Stimulated activated CD4-positive, alpha-beta T cell treated with anti-CD3 and anti-CD28 coated beads, TNF-alpha, amount 100 ng/mL, for 24 hours (primary cell): Measurements from ENCODE around the gene MANBA.
"Not testable (repeated sequence)": the region's sequence is repeated elsewhere in the genome, so short reads cannot be mapped to it uniquely, and the experiment has no call there.

ENCODE experiments used
- DNase-seq, 3 experiments: peaks; one replicate each; pipeline ENCODE4 v3.0.0-alpha.2; 2020; ENCODE audit warnings: low read depth in 3 of 3

Gene MANBA

DNA sequence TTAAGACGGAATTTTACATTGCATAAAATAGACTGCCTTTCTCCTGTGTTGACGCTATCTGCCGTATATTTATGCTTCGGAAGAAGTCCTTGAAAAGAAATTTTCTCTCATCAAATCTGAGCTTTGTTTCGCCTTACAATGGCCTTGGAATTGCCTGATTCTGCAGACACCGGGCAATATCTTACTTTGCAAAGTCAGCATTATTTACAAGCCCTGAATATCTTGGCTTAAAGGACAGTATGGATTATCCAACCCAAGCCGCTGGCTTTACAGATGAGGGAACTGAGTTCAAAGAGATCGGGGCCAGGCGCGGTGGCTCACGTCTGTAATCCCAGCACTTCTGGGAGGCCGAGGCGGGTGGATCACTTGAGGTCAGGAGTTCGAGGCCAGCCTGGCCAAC is 1.1 kb upstream of the MANBA start:
- no peak for DNase-seq

GRCh38 chr4:102761296-102761701 is 531 bp upstream of the MANBA start:
- peak in 2 of 3 experiments; percentile 2 to 5 for DNase-seq

GRCh38 chr4:102759831-102760644 is 730 bp downstream of the MANBA start:
- DNase-seq: peak in 1 of 3 experiments; percentile 1

GRCh38 chr4:102758241-102759160 is 2.3 kb downstream of the MANBA start:
- no peak for DNase-seq

- DNase-seq: no peak
These were observed 3.1 kb downstream of the MANBA start for GRCh38 chr4:102757681-102758080.

- no peak for DNase-seq
These were observed 6.7 kb downstream of the MANBA start for GRCh38 chr4:102754044-102754443.

DNA sequence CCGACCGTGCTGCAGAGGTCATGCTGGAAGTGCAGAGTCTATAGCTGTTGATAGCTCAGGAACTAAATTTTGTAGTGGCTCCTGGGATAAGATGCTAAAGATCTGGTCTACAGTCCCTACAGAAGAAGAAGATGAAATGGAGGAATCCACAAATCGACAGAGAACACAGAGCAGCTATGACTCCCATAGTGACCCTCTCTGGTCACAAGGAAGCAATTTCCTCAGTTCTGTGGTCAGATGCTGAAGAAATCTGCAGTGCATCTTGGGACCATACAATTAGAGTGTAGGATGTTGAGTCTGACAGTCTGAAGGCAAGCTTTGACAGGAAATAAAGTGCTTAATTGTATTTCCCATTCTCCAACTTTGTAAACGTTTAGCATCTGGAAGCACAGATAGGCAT is 8.8 kb downstream of the MANBA start:
- DNase-seq: no peak

GRCh38 chr4:102743352-102743751 is 17.4 kb downstream of the MANBA start:
- not testable (repeated sequence) for DNase-seq

DNA sequence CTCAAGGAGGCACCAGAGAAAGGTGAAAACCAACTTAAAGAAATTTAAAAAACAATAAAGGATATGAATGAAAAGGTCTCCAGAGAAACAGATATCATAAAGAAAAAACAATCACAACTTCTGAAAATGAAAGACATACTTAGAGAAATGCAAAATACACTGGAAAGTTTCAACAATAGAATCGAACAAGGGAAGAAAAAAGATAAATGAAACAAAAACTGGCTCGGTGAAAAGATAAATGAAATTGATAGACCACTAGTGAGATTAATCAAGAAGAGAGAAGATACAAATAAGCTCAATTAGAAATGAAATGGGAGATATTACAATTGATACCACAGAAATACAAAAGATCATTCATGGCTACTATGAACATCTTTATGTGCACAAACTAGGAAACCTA is 22.0 kb downstream of the MANBA start:
- not testable (repeated sequence) for DNase-seq

DNA sequence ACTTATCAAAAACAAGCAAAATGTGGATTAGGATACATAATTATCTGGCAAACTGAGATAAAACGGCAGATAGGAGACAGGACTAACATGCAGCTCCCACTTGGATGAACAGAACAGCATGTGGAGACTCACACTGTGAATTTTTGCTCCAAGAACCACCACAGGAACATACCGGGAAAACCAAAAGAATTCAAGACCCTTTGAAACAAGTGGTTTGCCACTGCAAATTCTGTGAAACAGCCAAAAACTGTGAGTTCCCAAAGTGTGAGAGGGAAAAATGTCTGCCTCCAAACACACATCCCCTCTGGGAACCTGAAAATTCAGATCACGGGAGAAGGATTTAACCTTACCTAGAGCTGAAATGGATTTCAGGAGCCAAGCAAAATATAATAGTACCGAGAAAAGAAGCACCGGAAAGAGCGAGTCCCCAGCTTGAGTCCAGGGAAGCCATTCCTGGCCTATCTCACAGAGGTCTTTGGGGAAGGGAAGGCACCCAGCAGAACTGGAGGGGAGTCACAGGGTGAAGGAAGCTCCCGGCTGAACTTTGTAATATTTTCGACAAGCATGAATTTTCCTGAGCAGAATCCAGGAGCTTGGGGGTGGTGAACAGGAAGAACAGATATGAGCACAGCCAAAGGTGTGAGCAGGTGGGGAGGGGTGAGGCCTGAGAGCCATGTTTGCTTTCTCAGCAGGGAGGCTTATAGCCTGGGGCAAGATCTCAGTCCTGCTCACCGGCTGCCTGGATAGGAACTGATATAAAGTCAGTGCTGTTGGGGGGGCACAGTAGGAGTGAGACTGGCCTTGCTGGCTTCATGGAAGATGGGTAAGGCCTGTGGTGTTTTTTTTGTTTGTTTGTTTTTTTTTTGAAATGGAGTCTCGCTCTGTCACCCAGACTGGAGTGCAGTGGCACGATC is 23.9 kb downstream of the MANBA start:
- no peak for DNase-seq

DNA sequence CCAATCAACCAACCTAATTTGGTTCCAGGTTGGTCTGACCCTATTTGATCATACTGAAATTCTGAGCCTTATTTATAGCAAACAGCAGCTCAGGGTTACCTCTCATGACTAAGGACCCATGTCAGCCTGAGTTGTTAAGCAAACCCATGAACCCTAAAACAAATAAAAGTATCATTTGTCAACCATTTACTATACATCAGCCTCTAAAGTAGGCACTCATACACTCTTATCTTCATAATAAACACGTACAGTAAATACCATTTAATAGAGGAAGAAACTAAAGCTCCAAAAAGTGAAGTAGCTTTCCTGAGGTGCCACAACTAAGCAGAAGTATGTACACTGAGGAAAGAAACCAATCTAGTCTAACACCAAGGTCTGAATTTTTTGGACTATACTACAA is 25.2 kb downstream of the MANBA start:
- DNase-seq: no peak

GRCh38 chr4:102734591-102735385 is 26.0 kb downstream of the MANBA start:
- no peak for DNase-seq

DNA sequence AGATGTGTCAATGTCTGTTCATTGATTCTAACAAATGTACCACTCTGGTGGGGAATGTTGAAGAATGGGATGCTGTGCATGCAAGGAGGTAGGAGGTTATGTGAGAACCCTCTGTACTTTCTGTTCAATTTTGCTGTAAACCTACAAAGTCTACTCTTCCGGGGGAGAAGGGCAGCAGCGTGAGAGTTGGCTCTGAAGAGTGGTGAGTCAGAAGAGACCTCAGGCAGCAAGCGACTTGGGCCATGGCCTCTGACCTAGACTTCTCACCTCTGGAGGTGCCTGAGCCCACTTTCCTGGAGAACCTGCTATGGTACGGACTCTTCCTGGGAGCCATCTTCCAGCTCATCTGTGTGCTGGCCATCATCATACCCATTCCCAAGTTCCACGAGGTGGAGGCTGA is 26.7 kb downstream of the MANBA start:
- DNase-seq: no peak

DNA sequence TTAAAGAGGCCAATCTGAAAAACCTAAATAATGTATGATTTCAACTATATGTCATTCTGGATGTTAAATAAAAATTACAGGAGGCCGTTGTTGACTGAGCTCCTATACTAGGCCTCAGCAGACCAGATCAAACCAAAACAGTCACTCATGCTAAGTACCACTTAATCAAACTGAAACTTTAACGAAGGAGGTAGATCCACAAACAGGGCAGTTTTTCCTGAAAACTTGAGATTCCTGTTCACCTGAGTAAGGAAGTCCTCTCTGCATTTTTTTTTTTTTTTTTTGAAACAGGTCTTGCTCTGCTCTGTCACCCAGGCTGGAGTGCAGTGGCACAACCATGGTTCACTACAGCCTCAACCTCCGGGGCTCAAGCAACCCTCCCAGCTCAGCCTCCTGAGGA is 27.7 kb downstream of the MANBA start:
- DNase-seq: no peak

GRCh38 chr4:102732678-102733077 is 28.1 kb downstream of the MANBA start:
- DNase-seq: no peak

- DNase-seq: no peak
These were observed 29.7 kb downstream of the MANBA start for GRCh38 chr4:102730968-102731533.

DNA sequence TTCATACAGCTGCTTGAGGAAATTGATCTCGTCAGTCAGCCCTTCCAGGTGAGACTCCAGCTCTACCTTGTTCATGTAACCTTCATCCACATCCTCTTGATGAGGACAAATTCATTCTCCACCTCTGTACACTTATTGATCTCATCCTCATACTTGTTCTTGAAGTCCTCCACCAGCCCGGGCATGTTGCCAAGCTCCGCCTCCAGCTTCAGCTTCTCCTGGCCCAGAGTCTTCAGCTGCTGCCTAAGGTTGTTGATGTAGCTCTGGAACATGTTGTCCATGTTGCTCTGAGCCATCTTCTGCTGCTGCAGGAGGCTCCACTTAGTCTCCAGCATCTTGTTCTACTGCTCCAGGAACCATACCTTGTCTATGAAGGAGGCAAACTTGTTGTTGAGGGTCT is 31.3 kb downstream of the MANBA start:
- not testable (repeated sequence) for DNase-seq

DNA sequence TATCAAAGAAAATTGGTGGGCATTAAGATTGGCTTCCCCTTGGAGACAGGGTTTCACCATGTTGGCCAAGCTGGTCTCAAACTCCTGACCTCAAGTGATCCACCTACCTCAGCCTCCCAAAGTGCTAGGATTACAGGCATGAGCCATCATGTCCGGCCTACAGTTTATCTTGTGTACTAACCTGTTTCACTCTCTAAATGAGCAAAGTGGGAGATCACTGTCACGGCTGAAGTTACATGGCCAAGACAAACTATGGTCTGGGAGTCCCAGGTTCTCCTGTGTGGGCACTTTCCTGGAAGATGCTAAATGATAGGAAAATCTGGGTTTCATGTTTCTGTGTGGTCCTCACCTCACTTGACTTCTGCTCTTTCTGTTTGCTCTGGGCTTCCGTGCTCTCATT is 33.8 kb downstream of the MANBA start:
- DNase-seq: not testable (repeated sequence)

- DNase-seq: no peak
These were observed 34.7 kb downstream of the MANBA start for GRCh38 chr4:102726068-102726467.

- DNase-seq: no peak
These were observed 35.5 kb downstream of the MANBA start for GRCh38 chr4:102725229-102725628.

DNA sequence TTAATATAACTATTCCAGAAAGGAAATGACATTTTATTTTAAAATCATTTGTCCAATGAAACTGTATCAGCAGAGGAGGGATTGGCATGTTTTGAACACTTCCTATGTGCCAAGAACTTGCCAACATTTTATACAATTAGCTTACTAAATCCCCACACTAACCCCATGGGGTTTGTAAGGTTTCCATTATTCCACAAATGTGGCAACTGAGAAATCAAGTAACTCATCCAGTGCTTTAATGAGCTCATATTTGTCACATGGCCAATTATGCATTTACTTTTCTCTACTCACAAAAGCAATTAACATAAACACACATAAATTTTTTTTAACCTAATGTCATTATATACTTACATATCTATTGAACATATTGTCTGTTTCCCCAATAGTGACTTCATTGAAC is 37.3 kb downstream of the MANBA start:
- no peak for DNase-seq
